GM21786 (cell line): Measurements from ENCODE around the gene CHST13.

ENCODE experiments used
- ATAC-seq: cut with Tn5 transposase; IDR thresholded peaks from one replicate; pipeline ENCODE4 v1.9.1; 2021; ENCODE audit not compliant: unreplicated experiment

Gene CHST13

GRCh38 chr3:126552688-126553283 is 28.8 kb downstream of the CHST13 start:
- ATAC-seq: no peak

- ATAC-seq: no peak
Observed at GRCh38 chr3:126553284-126554084, 29.5 kb downstream of the CHST13 start.

- no peak for ATAC-seq
Observed at GRCh38 chr3:126554560-126555525, 30.9 kb downstream of the CHST13 start.

GRCh38 chr3:126555795-126556636 is 32.1 kb downstream of the CHST13 start:
- no peak for ATAC-seq

- no peak for ATAC-seq
Observed at GRCh38 chr3:126556637-126557414, 32.9 kb downstream of the CHST13 start.

GRCh38 chr3:126557415-126557745 is 33.4 kb downstream of the CHST13 start:
- no peak for ATAC-seq

- no peak for ATAC-seq
Observed at GRCh38 chr3:126557761-126558160, 33.8 kb downstream of the CHST13 start.

- ATAC-seq: no peak
Observed at GRCh38 chr3:126558336-126559071, 34.5 kb downstream of the CHST13 start, which contains the start of gene C3orf22. Gene C3orf22 (minus strand): TSS chr3:126558932. CDS start chr3:126553390, 5,542 bp downstream.

- ATAC-seq: no peak
Observed at GRCh38 chr3:126562737-126563276, 38.9 kb downstream of the CHST13 start.

- no peak for ATAC-seq
Observed at GRCh38 chr3:126567696-126568438, 43.9 kb downstream of the CHST13 start.

GRCh38 chr3:126568776-126569342 is 44.9 kb downstream of the CHST13 start:
- no peak for ATAC-seq

- no peak for ATAC-seq
Observed at GRCh38 chr3:126569390-126569975, 45.5 kb downstream of the CHST13 start.

- no peak for ATAC-seq
Observed at GRCh38 chr3:126570103-126570541, 46.2 kb downstream of the CHST13 start.

- ATAC-seq: no peak
Observed at GRCh38 chr3:126571078-126571477, 47.1 kb downstream of the CHST13 start.

- no peak for ATAC-seq
Observed at GRCh38 chr3:126573492-126574117, 49.6 kb downstream of the CHST13 start.

GRCh38 chr3:126577261-126577660 is 53.3 kb downstream of the CHST13 start:
- no peak for ATAC-seq

- no peak for ATAC-seq
Observed at GRCh38 chr3:126578702-126579101, 54.7 kb downstream of the CHST13 start.
